Upper lobe of left lung (tissue), 4 donors: ENCODE results near the gene VIP.

Experiments used
- POLR2A ChIP-seq, 4 donors: fragments of 450-650 bp; IDR thresholded peaks; one replicate each; pipeline ENCODE4 v1.5.1; 2016 to 2017; ENCODE audit warnings: antibody characterized with exemption in 4 of 4, mild to moderate bottlenecking in 2 of 4
- TF ChIP-seq, protein P1 (sequence below), 6 experiments: fragments of 450-650 bp in 4 of 6; fragments of 200-600 bp in 2 of 6; sonication (generic) in 2 of 6; IDR thresholded peaks; one replicate each; pipeline ENCODE4 v1.5.1; 2016 to 2019; ENCODE audit warnings: antibody characterized with exemption in 6 of 6

DNA sequence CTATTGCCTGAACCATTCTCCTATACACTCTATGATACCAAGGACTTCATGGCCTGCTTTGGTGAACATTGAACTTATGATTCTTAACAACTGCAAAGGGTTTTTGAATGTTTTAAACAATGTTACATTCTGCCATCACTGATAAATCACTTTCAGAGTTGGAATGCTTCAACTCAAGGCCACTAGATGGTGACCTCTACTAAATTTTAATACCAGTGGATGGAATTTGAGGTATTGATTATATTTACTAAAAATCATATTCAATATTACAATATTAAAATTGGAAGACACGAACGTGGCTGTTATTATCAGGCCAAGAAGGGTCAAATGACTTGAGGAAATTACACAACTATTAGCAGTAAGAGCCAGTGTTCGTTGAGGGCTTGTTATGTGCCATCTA, 34.3 kb upstream of the VIP start:
- no peak for TF ChIP-seq POLR2A (IDR thresholded peaks at IDR 0.05)
- TF ChIP-seq, protein P1, sequence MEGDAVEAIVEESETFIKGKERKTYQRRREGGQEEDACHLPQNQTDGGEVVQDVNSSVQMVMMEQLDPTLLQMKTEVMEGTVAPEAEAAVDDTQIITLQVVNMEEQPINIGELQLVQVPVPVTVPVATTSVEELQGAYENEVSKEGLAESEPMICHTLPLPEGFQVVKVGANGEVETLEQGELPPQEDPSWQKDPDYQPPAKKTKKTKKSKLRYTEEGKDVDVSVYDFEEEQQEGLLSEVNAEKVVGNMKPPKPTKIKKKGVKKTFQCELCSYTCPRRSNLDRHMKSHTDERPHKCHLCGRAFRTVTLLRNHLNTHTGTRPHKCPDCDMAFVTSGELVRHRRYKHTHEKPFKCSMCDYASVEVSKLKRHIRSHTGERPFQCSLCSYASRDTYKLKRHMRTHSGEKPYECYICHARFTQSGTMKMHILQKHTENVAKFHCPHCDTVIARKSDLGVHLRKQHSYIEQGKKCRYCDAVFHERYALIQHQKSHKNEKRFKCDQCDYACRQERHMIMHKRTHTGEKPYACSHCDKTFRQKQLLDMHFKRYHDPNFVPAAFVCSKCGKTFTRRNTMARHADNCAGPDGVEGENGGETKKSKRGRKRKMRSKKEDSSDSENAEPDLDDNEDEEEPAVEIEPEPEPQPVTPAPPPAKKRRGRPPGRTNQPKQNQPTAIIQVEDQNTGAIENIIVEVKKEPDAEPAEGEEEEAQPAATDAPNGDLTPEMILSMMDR (IDR thresholded peaks at IDR 0.05), result no peak
